Keratinocyte (primary cell): ENCODE measurements around the gene SRD5A1.

Experiments
- EZH2 ChIP-seq: IDR thresholded peaks from one replicate; pipeline ENCODE4 v1.6.1; 2012; ENCODE audit warnings: inconsistent platforms, mild to moderate bottlenecking, low read length, moderate library complexity
- TF ChIP-seq, protein P1 (sequence below), 3 experiments: IDR thresholded peaks in 1 of 3; conservative IDR thresholded peaks in 1 of 3; optimal IDR thresholded peaks in 1 of 3; 2 replicates in 2 of 3; 3 replicates in 1 of 3; pipeline versions ENCODE3 to v1.5.1; 2011; ENCODE audit warnings: low read length in 3 of 3, mild to moderate bottlenecking in 3 of 3, moderate library complexity in 2 of 3, control low read depth in 1 of 3, inconsistent platforms in 1 of 3; ENCODE audit not compliant: insufficient read depth in 2 of 3; ENCODE audit errors: extremely low read depth in 1 of 3

DNA sequence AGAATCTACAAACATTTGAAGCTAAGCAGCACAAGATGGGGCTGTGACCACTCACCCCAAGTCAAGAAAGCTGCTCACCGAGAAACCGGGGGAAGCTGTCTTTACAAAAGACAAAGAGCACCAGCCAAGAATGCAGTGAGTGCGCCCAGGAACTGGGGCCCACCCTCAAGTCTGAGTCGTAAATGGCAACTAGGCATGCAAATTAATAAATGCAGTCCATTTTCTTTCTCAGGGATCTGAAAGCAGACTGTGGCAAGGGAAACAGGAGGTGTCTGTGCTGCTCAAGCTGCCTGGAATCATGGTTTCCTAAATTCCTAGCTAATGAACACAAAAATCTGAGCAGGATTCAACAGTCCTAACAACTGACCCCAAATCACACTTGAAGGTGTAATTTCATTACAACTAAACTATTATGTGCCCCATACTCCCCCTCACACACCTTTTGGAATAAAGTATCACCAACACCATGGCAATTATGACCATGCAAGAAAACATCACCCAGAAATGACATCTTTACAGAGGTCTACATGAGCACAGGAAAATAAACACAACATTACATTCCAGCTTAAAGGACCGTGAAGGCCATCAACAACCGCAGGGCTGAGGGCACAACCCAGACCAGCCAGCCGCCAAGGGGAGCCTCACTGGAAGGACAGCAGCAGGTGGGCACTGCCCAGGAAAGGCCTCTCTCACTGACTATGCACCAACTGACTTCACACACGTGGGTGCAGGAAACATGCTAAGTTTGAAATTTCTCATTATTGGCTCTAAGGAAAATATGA lies 18.0 kb upstream of the SRD5A1 start:
- TF ChIP-seq, protein P1, sequence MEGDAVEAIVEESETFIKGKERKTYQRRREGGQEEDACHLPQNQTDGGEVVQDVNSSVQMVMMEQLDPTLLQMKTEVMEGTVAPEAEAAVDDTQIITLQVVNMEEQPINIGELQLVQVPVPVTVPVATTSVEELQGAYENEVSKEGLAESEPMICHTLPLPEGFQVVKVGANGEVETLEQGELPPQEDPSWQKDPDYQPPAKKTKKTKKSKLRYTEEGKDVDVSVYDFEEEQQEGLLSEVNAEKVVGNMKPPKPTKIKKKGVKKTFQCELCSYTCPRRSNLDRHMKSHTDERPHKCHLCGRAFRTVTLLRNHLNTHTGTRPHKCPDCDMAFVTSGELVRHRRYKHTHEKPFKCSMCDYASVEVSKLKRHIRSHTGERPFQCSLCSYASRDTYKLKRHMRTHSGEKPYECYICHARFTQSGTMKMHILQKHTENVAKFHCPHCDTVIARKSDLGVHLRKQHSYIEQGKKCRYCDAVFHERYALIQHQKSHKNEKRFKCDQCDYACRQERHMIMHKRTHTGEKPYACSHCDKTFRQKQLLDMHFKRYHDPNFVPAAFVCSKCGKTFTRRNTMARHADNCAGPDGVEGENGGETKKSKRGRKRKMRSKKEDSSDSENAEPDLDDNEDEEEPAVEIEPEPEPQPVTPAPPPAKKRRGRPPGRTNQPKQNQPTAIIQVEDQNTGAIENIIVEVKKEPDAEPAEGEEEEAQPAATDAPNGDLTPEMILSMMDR (optimal IDR thresholded peaks at IDR 0.05 in 1 of 3, IDR thresholded peaks at IDR 0.05 in 1 of 3, conservative IDR thresholded peaks at IDR 0.05 in 1 of 3; ENCODE audit: extremely low read depth in 1 of 3, insufficient read depth in 2 of 3, low read length in 3 of 3): no peak
- TF ChIP-seq EZH2: no peak
